ENCODE data around the gene RNF186.
A peak's percentile ranks its signal among the peaks of the same experiment; 100 is the strongest.

Gene RNF186

GRCh38 chr1:19813643-19813960 lies 1.5 kb downstream of the RNF186 start:
- TF ChIP-seq ZFX (IDR thresholded peaks at IDR 0.05), result no peak
- TF ChIP-seq CTCF (conservative IDR thresholded peaks at IDR 0.05), result no peak
- no peak overlapping the region for H3K27ac ChIP-seq

- H3K27ac ChIP-seq, result no peak overlapping the region
- no peak for TF ChIP-seq ZFX (IDR thresholded peaks at IDR 0.05)
- TF ChIP-seq CTCF (conservative IDR thresholded peaks at IDR 0.05), result no peak
Observed at GRCh38 chr1:19812875-19813642, 2.0 kb downstream of the RNF186 start.

- H3K27ac ChIP-seq, result no peak overlapping the region
- TF ChIP-seq ZFX (IDR thresholded peaks at IDR 0.05) (no peak), CTCF (conservative IDR thresholded peaks at IDR 0.05) (peak; percentile 44)
Observed at GRCh38 chr1:19811206-19811851, 3.8 kb downstream of the RNF186 start.

- no peak overlapping the region for H3K27ac ChIP-seq
- no peak for TF ChIP-seq ZFX (IDR thresholded peaks at IDR 0.05)
- no peak for TF ChIP-seq CTCF (conservative IDR thresholded peaks at IDR 0.05)
Observed at GRCh38 chr1:19809044-19809750, 5.9 kb downstream of the RNF186 start.

GRCh38 chr1:19808351-19808750 lies 6.7 kb downstream of the RNF186 start:
- no peak for TF ChIP-seq CTCF (conservative IDR thresholded peaks at IDR 0.05)
- TF ChIP-seq ZFX (IDR thresholded peaks at IDR 0.05), result no peak
- no peak overlapping the region for H3K27ac ChIP-seq

- H3K27ac ChIP-seq, result no peak overlapping the region
- TF ChIP-seq ZFX (IDR thresholded peaks at IDR 0.05), result no peak
- no peak for TF ChIP-seq CTCF (conservative IDR thresholded peaks at IDR 0.05)
Observed at GRCh38 chr1:19804831-19805251, 10.2 kb downstream of the RNF186 start.

GRCh38 chr1:19802269-19802668 lies 12.8 kb downstream of the RNF186 start:
- TF ChIP-seq ZFX (IDR thresholded peaks at IDR 0.05) (no peak), CTCF (conservative IDR thresholded peaks at IDR 0.05) (no peak)

More at GRCh38 chr1:19802269-19802668, 12.8 kb downstream of the RNF186 start:
- no peak overlapping the region for H3K27ac ChIP-seq
